SK-N-MC (cell line): ENCODE data around the gene PLPPR5.

Experiments used
- EZH2 ChIP-seq: fragments of 200-600 bp; sonication (generic); IDR thresholded peaks from one replicate; pipeline ENCODE4 v1.6.1; 2017; ENCODE audit warnings: antibody characterized with exemption
- POLR2AphosphoS5 ChIP-seq: IDR thresholded peaks from 2 replicates; pipeline ENCODE4 v1.6.1; 2012; ENCODE audit warnings: mild to moderate bottlenecking, low read depth, low read length, borderline replicate concordance

- TF ChIP-seq EZH2 (no peak), POLR2AphosphoS5 (no peak)
Measured at GRCh38 chr1:98985687-98986086, 19.0 kb downstream of the PLPPR5 start.
